DND-41 (cell line): Measurements from ENCODE around the gene TFB1M.

Experiments used
- ATAC-seq: fragments of 200-7000 bp; cut with Tn5 transposase; 3 replicates; pipeline ENCODE4 v1.9.1; 2021; ENCODE audit warnings: low read depth; ENCODE audit not compliant: insufficient read depth
- DNase-seq: peaks from one replicate; pipeline ENCODE4 v3.0.0-alpha.2; 2020
- H2AFZ ChIP-seq: 2 replicates; pipeline ENCODE4 v1.6.0; 2012; ENCODE audit warnings: low read depth, low read length
- H3K27ac ChIP-seq: 2 replicates; pipeline ENCODE4 v1.5.1; 2012; ENCODE audit warnings: low read length, inconsistent platforms
- H3K27me3 ChIP-seq: fragments of 200-600 bp; sonication (generic); 2 replicates; pipeline ENCODE4 v1.6.0; 2012; ENCODE audit warnings: low read length, mild to moderate bottlenecking, inconsistent platforms; ENCODE audit not compliant: insufficient read depth, poor library complexity
- H3K36me3 ChIP-seq: 2 replicates; pipeline ENCODE4 v1.5.1; 2012; ENCODE audit warnings: low read length, inconsistent platforms; ENCODE audit not compliant: insufficient read depth
- H3K4me1 ChIP-seq: 2 replicates; pipeline ENCODE4 v1.5.1; 2012; ENCODE audit warnings: mild to moderate bottlenecking, low read length; ENCODE audit not compliant: insufficient read depth
- H3K4me2 ChIP-seq: 2 replicates; pipeline ENCODE4 v1.6.0; 2012; ENCODE audit warnings: mild to moderate bottlenecking, moderate library complexity, low read length, inconsistent platforms; ENCODE audit not compliant: insufficient read depth
- H3K4me3 ChIP-seq, 2 experiments: fragments of 200-600 bp in 1 of 2; shearing (Covaris generic) in 1 of 2; 2 replicates each; pipeline ENCODE4 v1.5.1; 2012 to 2016; ENCODE audit warnings: inconsistent platforms in 2 of 2, low read length in 2 of 2, mild to moderate bottlenecking in 2 of 2, low read depth in 1 of 2, moderate library complexity in 1 of 2
- H3K79me2 ChIP-seq: 2 replicates; pipeline ENCODE4 v1.6.0; 2012; ENCODE audit warnings: low read length, inconsistent platforms; ENCODE audit not compliant: insufficient read depth
- H3K9ac ChIP-seq: 2 replicates; pipeline ENCODE4 v1.6.0; 2012; ENCODE audit warnings: low read depth, mild to moderate bottlenecking, inconsistent platforms, low read length, moderate library complexity
- H3K9me3 ChIP-seq: 2 replicates; pipeline ENCODE4 v1.5.1; 2012; ENCODE audit warnings: low read length, moderate library complexity, mild to moderate bottlenecking, inconsistent platforms; ENCODE audit not compliant: insufficient read depth, severe bottlenecking
- H4K20me1 ChIP-seq: 2 replicates; pipeline ENCODE4 v1.6.0; 2012; ENCODE audit warnings: low read length; ENCODE audit not compliant: insufficient read depth
- CTCF ChIP-seq: IDR thresholded peaks from 2 replicates; pipeline ENCODE4 v1.5.1; 2012; ENCODE audit warnings: borderline replicate concordance, low read length, moderate library complexity, mild to moderate bottlenecking; ENCODE audit not compliant: poor library complexity, severe bottlenecking; ENCODE audit errors: extremely low read depth
- EZH2 ChIP-seq: IDR thresholded peaks from 3 replicates; pipeline ENCODE4 v1.6.1; 2012; ENCODE audit warnings: borderline replicate concordance, low read depth, mild to moderate bottlenecking, moderate library complexity, low read length, inconsistent platforms; ENCODE audit not compliant: severe bottlenecking

The TFB1M gene

GRCh38 chr6:155252581-155252980, 61.7 kb downstream of the TFB1M start:
- H3K27ac ChIP-seq = no peak overlapping the region
- peaks cover 62% of the 10 kb centered on the region for H3K36me3 ChIP-seq
- no peak overlapping the region for H3K9ac ChIP-seq
- ATAC-seq = no peak
- no peak overlapping the region for H3K4me2 ChIP-seq
- no peaks in the 10 kb centered on the region for H3K9me3 ChIP-seq
- no peaks in the 10 kb centered on the region for H3K27me3 ChIP-seq
- no peak for DNase-seq
- no peaks in the 10 kb centered on the region for H3K79me2 ChIP-seq
- no peaks in the 10 kb centered on the region for H4K20me1 ChIP-seq
- H3K4me1 ChIP-seq = no peaks in the 10 kb centered on the region
- H3K4me3 ChIP-seq = no peak overlapping the region
- TF ChIP-seq CTCF = no peak
- TF ChIP-seq EZH2 = no peak
- no peak overlapping the region for H2AFZ ChIP-seq

GRCh38 chr6:155250701-155251381, 63.4 kb downstream of the TFB1M start:
- H3K4me2 ChIP-seq = no peak overlapping the region
- no peaks in the 10 kb centered on the region for H3K4me1 ChIP-seq
- ATAC-seq (no peak), DNase-seq (no peak)
- no peaks in the 10 kb centered on the region for H3K9me3 ChIP-seq
- H3K79me2 ChIP-seq = no peaks in the 10 kb centered on the region
- H4K20me1 ChIP-seq = no peaks in the 10 kb centered on the region
- peaks cover 49% of the 10 kb centered on the region for H3K36me3 ChIP-seq
- H3K27me3 ChIP-seq = no peaks in the 10 kb centered on the region
- H3K4me3 ChIP-seq = no peak overlapping the region
- H3K9ac ChIP-seq = no peak overlapping the region
- H2AFZ ChIP-seq = no peak overlapping the region
- no peak overlapping the region for H3K27ac ChIP-seq
- TF ChIP-seq CTCF (no peak), EZH2 (no peak)

GRCh38 chr6:155248008-155249001, 66.0 kb downstream of the TFB1M start:
- Histone ChIP-seq H3K36me3 (peaks cover 33% of the 10 kb centered on the region; the same call in 1 of the 2 replicates), H3K9me3 (no peaks in the 10 kb centered on the region), H3K4me2 (no peak overlapping the region), H3K4me1 (no peaks in the 10 kb centered on the region), H4K20me1 (no peaks in the 10 kb centered on the region), H3K4me3 (no peak overlapping the region), H3K27ac (no peak overlapping the region), H2AFZ (no peak overlapping the region), H3K79me2 (no peaks in the 10 kb centered on the region), H3K27me3 (no peaks in the 10 kb centered on the region), H3K9ac (no peak overlapping the region)
- TF ChIP-seq EZH2 (no peak), CTCF (peak; percentile 47)
- DNase-seq = no peak
- ATAC-seq = peak; percentile 37; the same call in 1 of the 3 replicates
